Ramos (cell line): ENCODE data around the gene ARID1A.
"Not testable (repeated sequence)": the region's sequence is repeated elsewhere in the genome, so short reads cannot be mapped to it uniquely, and the experiment has no call there.

Experiments
- in situ Hi-C: fragments of 300-500 bp; cut with MboI; formaldehyde crosslinking; loops from one replicate; pipeline ENCODE4 v1.14.3; 2022; ENCODE audit warnings: low sequenced_read_pairs; ENCODE audit not compliant: unreplicated experiment

Gene ARID1A

DNA sequence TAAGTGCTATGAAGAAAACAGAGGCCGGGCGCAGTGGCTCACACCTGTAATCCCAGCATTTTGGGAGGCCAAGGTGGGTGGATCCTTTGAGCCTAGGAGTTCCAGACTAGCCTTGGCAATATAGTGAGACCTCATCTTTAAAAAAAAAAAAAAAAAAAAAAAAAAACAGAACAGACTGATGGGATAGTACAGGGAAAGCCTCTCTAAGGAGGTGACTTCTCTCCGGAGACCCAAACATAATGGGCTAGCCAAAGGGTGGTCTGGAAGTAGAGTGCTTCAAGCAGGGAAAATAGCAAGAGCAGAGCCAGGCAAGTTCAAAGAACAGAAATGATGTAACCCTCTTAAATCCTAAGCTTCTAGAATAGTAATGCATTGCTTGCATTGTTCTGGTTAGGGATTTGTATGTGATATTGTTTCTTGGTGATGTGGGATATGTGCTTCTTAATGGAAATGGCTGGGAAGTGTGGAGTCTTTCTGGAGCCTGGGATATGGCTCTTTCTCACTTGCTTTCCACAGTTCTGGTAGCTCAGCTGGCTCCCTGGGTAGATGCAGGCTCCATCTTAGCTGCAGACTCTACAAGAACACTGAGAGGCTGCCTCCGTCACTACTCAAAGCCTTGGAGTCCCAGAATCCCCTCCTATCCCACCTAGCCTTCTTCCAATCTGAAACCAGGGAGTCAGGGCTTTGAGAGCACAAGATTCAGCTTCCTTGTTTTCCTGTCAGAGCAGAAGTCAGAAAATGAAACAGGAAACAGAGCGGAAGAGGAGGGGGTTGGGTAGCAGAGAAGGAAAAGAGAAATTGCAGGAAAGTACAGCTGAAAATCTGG lies 90.0 kb downstream of the ARID1A start:
- in situ Hi-C loops = no loop called here

DNA sequence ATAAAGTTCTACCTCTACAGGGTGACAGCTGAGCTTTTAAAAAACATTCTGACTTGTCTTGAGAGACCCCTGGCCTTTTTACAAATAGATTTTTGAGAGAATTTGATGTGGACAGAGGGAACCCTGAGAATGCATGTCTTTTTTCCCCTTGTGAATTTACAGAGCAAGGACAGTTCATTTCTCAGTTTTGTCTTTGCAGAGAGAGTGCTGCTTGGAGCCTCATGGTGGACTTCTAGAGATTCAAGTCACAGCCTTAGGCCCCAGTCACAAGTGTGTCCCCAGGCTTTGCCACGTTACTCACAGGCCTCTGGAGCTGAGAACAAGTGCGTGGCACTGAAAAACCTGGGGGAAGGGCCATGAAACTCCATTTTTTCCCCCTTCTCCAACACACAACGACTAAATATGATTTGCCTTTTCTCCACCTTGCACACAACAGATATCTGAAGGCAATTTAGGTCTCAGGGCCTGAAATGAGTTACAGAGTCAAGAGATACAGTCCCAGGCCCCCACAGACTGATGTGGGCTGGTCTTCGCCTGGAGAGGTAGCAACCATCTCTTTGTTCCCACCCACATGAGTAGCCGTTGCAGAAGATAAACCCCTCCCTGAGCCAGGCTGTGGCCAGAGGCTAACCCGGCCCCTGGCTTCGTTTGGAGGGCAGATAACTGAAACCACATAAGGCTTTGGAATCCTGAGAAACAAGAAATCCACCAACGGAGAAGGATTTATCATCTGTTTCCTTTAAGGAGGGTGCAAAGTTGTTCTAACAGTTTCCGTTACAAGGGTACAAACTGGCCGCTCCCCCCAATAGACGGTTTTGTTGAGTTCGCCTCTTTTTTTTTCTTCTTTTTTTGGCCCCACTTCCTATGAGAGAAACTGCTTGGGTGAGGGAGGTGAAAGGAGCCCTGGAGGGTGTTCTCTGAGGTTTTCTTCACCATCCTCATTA lies 90.9 kb downstream of the ARID1A start:
- in situ Hi-C loops = no loop called here

DNA sequence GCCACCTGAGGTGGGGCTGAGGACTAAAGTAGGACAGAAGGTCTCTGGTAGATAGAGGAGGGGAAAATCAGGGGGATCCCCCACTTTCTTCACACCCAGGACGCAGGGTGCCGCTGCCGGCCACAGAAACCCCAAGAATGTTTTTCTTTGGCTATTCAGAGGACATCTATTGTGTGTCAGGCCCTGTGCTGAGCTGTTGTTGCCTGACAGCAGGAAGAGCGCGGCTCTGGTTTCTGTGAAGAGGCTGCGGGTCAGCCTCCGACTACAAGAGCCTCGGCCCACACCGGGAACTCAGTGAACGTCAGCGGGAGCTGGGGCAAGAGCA lies 91.5 kb downstream of the ARID1A start:
- in situ Hi-C loops = no loop called here

DNA sequence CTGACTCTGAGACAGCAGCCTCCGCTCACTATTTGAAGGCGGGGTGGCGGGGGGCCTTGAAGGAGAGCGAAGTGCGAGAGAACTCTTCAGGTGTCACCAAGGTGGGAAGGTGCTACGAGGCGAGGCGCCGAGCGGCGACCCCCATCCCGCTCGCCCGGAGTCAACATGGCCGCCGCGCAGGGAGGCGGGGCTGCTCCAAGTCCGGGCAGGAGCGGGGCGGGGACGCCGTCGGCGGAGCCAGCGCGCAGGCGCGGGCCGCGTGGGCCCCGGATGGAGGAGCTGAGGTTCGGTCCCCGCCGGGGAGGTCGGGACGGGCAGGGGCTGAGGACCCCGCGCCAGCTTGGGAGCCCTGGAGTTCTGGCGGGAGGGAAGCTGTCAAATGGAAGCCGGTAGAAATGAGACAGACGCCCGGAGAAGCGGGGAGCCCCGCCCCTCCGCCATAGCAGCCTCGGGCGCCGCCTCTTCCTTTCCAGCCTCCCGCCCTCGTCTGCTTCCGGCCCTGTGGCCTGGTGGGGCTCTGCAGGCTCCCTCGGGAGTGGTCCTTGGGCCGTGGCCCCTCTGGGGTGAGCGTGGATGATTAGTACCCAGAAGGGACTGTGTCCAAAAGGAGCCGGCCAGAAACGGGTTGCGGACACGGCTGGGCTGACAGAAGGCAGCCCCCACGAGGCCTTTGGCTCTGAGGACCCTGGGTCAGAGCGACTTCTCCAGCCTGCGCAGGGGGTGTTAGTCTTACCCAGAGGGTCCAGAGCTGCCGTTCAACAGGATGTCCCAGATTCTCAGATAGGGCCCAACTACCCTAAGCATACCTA lies 92.1 kb downstream of the ARID1A start, which contains the start of gene PIGV:
Gene PIGV (plus strand): TSS at position 245 of the 809 bp plus-strand sequence. CDS start 2,866 bp downstream, outside the sequence.
- in situ Hi-C loops = no loop called here

DNA sequence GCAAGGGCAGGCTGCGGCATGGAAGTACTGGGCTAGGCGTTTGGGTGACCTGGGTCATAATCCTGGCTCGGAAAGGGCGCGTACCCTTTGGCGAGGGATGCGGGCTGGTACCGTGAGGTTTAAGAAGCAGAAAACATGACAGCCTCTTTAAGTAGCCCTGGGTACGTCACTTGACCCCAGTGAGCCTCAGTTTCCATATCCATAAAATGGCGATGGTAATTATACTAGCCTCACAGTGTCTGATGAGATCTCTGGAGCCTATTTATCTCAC lies 92.6 kb downstream of the ARID1A start:
- in situ Hi-C loops = no loop called here

DNA sequence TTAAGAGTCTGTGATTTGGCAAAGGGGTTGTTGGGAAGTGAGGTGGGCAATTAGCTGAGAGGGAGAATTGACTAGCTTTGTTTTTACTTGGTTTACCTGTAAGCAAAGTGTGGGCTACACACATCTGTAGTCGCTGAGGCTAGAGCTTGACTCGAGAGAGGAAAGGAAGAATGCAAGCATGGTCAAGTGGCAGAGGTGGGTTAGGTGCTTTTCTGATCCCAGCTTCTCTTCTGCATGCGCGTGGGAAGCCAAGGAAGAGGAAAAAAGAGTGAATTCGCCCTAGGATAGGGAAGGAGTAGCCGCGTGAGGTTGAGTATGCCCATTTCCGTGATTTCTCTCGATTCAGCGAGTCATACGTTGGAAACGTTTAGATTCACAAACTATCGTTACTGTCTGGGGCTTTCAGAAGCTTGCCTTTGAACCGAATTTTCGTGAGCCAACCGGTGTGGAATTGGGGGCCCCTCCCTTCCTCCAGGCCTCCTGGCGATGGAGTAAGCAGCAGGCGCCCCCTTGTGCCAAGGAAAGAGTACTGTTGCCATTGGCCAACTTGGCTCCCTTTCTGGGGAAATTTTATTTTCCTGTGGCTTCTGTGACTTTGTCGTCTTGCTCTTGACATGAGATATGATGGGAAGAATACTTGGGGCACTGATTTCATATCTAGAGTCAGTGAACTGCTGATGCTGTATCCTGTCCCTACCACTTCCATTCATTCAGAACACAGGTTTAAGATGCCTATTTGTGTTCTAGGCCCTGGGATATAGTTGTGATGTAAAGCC lies 93.2 kb downstream of the ARID1A start:
- in situ Hi-C loops = no loop called here

DNA sequence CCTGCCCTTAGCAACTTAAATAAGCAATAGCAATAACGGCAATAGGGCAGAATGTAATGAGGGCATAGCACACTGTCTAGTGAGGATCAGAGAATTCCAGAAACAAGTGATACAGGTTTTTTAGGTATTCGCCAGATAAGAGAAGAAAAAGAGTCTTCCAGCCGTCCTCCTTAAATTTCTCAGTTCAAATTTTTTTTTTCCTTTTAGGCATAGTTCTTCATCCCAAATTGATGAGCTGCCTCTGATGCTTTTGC lies 93.7 kb downstream of the ARID1A start:
- in situ Hi-C loops = no loop called here

DNA sequence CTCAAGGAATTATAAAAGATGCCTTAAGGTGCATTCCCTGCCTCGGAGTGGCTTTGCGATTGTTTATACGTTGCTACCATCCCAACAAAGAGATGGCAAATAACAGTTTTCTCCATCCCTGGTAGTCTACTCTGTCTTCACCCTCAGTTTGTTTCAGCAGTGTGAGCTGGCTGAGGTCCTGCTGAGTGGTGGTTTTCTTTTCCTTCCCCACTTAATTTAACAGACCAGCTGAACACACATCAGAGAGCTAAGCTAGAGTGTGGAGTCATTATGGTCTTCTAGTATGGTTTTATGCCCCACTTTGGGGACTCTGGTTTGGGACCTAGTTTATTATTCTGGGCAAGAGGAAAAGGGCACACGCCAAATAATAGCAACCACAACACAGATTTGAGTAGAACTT lies 94.1 kb downstream of the ARID1A start:
- in situ Hi-C loops = no loop called here

DNA sequence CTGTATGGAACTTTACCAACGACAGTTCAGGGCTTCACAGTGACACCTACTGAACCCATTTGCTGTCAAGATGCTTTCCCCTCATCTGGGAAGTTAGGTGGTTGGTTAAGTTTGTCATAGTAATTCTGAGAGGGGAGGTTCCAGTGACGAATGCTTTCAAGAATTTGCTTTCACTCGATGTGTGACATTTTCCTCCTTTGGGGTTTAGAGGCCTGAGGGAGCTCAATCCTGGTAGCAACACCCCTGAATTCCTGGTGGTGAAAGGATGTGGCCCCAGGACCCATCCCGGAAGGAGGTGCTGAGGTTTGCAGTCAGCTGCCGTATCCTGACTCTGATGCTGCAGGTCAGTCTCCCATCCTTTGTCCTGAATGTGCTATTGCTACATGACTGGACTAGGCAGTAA lies 94.7 kb downstream of the ARID1A start:
- in situ Hi-C loops = no loop called here

DNA sequence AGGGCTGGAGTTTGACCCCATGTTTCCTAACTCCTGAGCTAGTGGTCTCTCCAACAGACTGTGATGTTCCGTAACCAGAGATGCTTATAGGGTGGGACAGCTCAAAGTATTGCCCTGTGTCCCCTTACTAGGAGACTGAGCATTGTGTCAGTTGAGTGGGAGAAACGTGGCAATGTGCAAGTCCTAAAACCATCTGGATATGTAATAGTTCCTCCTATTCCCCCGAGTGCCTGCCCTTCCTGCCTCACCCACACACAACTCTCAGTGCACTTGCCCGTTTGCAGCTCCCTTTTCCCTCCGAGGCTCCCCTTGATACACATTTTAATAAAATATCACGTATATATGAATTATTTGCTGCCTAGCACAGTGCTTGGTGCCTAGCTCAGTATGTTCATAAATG lies 95.3 kb downstream of the ARID1A start:
- in situ Hi-C loops = no loop called here

DNA sequence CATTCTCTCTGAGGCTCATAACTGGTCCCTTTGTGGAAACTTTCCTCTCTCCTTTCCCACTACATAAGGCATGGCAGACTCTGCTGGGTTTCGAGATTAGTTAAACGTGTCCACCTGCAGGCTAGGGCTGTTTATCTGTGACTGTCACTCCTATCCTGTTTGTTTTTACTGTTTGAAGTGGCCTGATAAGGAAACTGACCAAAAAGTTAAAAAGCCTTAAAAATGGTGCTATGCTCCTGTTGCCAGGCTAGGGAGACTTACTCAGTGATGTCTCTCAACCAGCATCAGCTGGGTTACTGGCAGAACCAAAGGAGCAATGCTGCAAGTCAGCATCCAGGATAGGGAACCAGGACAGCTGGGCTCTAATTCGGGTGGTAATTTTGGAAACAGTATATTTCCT lies 95.8 kb downstream of the ARID1A start:
- in situ Hi-C loops = no loop called here

DNA sequence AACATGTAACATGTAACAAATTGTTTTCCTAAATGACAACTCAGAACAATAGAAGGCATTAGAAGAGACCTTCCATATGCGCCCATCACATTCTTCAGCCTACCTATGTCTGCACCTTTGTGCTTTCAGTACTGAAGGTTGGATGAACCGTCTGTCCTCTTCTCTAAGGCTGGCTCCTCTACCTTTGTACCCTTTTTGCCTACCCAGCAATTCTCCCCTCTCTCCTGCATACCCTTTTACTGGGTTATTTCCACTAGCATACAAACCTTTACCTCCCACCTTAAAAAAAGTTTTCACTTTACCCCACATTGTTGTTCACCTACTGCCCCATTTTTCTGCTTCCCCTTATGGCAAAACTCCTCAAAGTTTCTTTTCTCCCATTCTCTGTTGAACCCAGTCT lies 97.1 kb downstream of the ARID1A start:
- in situ Hi-C loops = no loop called here

DNA sequence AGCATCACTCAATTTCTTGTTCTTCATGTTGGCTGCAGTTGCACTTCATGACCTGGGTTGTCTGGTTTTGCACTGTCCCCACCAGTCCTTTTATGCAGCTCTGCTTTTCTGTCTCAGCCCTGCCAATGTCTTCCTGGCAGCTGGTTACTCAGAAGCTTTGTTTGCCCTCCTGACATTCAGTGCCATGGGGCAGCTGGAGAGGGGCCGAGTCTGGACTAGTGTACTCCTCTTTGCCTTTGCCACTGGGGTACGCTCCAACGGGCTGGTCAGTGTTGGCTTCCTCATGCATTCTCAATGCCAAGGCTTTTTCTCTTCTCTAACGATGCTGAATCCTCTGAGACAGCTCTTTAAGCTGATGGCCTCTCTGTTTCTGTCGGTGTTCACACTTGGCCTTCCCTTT lies 98.6 kb downstream of the ARID1A start:
- in situ Hi-C loops = no loop called here

DNA sequence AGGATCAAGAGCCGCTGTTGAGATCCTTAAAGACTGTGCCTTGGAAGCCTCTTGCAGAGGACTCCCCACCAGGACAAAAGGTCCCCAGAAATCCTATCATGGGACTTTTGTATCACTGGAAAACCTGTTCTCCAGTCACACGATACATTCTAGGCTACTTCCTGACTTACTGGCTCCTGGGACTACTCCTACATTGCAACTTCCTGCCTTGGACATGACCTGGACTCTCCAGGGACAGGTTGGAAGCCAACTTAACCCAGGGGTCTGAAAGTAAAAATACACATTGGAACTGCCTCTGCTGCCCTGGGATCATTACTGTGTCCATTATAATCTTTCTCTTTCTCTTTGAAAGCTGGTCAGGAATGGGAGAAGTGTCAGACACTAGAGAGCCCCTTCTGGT lies 101.8 kb downstream of the ARID1A start:
- in situ Hi-C loops = loop anchor here (5.0 kb wide), 1 partner anchor 205 kb away; no protein-coding TSS in a partner anchor

DNA sequence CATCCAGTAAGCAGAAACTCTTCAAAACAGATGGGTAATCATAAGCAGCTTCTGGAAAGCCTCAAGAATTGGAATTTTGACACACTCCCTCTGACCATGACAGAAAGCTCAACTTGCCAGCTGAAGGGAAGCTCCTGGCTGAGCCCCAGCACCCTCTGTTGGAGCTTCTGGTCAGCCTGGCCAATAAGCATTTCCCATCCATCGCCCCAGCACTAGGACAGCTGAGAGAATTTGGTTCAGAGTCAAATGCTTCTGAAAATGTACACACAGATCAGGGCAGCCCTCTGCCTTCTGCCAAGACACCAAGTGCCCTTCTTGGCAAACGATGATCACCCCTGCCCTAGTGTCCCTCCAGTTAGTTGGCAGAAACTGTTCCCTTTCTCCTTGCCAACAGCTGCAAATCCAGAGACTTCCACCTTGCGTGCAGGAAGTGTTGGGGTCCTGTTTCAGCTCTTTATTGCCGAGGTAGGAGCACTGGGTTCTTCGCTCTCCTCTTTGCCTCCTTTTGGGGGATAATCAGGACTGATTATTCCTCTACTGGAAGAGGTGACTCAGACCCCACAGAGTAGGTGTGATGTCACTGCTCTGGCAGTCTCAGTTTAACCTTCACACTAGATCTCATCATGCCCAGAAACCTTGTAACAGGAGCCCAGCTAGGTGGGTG lies 103.8 kb downstream of the ARID1A start:
- in situ Hi-C loops = loop anchor here (5.0 kb wide), 1 partner anchor 207 kb away; no protein-coding TSS in a partner anchor

DNA sequence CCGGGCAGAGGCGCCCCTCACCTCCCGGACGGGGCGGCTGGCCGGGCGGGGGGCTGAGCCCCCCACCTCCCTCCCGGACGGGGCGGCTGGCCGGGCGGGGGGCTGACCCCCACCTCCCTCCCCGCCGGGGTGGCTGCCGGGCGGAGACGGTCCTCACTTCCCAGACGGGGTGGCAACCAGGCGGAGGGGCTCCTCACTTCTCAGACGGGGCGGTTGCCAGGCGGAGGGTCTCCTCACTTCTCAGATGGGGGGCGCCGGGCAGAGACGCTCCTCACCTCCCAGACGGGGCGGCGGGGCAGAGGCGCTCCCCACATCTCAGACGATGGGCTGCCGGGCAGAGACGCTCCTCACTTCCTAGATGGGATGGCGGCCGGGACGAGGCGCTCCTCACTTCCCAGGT lies 108.1 kb downstream of the ARID1A start:
- in situ Hi-C loops = not testable (repeated sequence)

DNA sequence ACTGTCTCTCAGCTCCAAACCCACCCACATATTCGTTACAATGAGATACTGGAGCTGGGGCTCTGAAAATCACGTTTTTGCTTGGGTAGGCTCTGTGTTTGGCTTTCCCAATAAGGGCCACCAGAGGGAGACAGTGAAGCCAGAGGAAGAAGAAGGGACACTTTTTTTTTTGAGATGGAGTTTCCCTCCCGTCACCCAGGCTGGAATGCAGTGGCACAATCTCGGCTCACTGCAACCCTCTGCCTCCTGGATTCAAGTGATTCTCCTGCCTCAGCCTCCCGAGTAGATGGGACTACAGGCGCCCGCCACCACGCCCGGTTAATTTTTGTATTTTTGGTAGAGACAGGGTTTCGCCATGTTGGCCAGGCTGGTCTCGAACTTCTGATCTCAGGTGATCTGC lies 114.3 kb downstream of the ARID1A start:
- in situ Hi-C loops = not testable (repeated sequence)

DNA sequence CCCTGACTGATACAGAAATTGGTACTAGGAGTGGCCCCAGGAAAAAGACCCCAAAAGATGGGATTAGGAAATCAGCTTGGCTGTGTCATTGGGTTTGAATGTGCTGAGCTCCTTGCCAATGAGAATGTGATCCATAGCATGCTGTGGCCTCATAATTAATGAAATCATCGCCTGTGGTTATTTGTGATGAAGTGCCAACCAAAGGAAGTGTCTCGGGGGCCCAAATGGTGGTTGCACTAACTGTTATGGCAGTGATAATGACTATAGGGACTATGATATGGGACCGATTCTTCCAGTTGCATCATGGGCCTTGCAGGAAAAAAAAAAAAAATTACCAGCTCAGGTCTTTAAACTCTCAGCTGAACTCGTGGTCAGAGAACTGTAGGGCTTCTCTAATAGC lies 115.2 kb downstream of the ARID1A start:
- in situ Hi-C loops = no loop called here

DNA sequence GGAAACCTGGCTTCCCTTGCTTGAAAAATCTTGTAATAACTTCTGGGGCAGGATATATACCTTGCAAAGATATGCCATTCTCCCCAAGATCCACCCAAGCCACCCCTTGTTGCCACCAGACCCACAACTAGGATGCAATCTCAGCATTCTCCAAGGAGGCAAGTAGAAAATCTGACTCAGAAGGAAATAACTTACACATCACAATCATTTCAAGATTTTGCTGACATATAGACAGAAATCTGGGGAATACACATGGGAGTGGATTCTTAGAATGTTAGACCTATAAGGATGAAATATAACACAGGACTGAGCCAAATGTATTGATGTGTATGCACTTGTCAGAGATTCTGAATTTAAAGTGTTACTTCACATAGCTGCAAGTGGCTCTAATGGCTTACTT lies 115.9 kb downstream of the ARID1A start:
- in situ Hi-C loops = no loop called here

DNA sequence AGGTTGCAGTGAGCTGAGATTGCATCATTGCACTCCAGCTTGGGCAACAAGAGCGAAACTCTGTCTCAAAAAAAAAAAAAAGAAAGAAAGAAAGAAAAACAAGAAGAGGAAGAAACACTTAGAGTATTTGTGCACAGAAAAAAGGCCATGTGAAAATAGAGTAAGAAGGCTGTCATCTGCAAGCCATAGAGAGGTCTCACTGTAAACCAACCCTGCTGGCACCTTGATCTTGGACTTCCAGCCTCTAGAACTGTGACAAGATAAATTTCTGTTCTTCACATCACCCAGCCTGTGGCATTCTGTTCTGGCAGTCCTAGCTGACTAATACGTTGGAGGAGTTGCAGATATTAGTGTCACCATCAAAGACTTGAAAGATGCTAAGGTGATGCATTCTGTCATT lies 118.6 kb downstream of the ARID1A start:
- in situ Hi-C loops = no loop called here
